Measurements from ENCODE around the gene EBF3.
"Not testable (repeated sequence)": the region's sequence is repeated elsewhere in the genome, so short reads cannot be mapped to it uniquely, and the experiment has no call there.

Gene EBF3

DNA sequence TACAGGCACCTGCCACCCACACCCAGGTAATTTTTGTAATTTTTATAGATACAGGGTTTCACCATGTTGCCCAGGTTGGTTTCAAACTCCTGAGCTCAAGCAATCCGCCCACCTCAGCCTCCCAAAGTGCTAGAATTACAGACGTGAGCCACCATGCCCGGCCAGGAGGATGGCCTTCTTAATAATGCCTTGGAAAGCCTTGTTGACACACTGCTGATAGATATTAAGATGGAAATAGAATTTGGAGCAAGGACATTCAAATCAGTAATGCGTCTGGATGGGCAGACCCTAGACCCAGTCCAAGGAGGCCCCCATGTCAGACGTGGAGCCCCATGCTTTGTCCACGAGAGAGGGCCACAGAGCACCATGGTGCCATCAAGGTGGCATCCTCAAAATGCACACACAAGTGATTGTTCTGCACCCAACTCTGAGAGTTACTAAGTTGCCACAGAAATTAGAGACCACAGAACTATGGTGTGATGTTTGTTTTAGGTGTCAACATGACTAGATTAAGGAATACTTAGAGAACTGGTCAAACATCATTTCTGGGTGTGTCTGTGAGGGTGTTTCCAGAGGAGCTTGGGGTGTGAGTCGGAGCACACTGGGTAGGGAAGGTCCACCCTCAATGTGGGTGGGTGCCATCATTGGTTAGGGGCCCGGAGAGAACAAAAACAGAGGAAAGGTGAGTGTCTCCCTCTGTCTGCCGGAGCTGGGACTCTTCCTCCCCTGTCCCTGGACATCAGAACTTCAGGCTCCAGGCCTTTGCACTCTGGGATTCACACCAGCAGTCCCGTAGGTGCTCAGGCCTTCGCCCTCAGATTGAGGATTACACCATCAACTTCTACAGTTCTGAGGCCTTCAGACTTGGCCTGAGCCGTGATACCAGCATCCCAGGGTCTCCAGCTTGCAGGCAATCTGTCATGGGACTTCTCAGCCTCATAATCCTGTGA, 34.5 kb downstream of the EBF3 start:
- FAIRE-seq = no peak
- no peak for DNase-seq (ENCODE audit: insufficient read length, low spot score)

DNA sequence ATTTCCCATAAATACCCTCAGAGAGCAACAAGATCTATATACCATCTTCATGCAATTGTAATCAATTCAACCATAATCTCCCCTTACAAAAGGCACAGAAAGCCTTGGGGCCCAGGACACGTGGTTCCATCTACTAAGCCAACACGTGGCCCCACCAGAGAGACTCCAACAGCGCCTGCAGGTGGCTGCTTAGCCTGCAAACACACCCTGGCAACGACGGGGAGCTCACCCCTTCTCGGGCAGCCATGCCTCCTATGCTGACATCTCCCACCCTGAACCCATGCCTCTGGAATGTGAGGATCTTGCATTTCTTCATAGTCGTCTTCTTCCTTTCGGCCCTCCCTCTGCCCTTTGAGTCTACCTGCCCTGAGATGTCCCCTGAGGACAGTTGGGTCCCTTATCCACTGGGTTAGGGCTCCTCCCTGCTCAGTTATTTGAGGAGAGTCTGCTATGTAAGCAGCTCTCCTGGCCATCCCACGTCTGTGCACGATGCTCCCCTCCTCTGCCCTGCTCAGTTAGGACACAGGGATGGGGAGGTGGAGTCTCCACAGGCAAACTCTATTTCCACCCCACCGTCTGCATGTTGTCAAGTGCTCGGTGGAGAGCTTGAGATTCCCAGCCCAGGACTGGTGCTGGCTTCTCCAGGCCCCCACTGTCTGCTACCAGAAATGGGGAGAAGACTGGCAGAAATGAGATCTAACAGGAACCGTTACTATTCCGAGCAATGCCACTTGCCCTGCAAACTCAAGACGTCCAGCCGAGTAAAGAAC, 36.5 kb downstream of the EBF3 start:
- FAIRE-seq (no peak), DNase-seq (ENCODE audit: insufficient read length, low spot score) (no peak)

DNA sequence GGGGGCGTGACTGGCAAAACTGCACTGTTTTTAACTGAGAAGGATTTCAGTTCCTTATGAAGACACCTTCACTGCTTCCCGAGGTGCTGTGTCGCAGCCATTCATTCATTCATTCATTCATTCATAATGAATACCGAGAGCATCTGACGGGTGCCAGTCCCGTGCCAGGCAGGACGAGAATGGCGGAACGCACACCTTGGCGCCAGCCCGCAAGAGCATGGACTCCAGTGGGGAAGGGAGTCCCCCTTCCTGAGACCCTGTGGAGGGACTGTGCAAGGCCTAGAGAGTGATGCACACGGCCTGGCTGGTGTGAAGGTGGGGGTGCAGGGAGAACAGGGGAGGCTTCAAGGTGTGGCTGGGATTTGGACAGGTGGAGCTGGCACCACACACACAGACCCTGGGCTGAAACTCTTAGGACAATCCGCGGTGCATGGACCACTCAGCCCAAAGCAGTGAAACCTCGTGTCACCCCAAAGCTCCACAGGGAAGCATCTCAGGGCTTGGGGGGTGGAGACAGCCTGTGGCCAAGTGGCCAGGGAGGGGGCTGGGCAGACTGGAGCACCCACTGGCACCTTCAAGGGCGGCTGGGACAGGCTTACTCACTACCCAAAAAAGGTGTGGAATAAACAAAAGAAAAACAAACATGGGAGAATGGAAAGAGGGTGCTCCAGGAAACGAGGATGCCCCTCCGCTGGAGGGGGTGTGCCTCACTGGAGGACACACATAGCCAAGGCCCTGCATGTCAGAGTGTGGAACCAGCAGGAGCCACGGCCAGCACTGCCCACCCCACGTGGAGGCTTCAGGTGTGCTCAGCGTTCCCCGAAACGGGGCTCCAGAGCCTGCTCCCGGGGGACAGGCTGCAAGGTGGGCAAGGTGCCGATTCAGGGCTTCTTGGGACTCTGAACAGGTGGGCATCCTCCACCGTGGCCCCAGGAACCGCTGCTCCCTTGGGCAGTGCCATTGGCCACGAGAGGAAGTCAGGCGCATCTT, 37.7 kb downstream of the EBF3 start:
- DNase-seq (ENCODE audit: insufficient read length, low spot score) (no peak), FAIRE-seq (no peak)

DNA sequence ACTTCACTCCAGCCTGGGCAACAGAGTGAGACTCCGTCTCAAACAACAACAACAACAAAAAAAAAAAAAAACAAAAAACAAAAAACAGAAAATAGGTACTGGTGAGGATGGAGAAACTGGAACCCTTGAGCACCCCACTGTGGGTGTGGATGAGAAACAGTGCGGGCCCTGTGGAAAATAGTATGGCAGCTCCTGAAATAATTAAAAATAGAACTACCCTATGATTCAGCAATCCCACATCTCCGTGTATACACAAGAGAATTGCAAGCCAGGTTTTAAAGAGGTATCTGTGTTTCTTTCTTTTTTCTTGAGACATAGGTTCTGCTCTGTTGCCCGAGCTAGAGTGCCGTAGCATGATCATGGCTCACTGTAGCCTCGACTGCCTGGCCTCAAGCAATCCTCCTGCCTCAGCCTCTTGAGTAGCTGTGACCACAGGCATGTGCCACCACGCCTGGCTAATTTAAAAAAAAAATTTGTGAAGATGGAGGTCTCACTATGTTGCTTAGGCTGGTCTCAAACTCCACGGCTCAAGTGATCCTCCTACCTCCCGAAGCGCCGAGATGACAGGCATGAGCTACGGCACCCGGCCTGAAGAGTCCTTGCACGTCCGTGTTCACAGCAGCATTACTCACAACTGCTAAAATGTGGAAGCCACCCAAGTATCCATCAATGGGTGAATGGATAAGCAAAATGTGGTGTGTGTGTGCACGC, 39.5 kb downstream of the EBF3 start:
- no peak for FAIRE-seq
- no peak for DNase-seq (ENCODE audit: insufficient read length, low spot score)

DNA sequence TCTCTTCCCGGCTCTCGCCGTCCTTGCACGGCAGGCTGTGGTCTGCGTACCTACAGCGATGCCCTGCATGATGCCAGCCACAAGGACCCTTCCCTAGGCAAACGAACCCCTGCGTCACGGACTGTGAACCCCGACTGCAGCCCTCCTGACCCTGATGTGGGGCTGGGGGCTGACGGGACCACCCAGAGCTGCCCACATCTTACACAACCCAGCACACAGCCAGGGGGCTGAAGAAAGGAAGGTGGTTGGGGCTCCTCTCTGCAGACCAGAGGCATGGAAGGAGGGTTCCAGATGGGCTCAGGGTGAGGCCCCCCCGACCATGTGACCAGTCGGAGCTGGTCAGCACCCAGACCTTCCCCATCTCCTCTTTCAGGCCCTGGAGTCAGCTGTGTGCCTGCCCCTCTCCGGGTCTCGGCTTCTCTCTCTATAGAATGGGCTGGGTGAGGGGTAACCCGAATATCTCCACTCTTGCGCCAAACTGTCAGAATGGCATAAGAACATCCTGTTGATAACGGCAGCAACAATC, 41.4 kb downstream of the EBF3 start:
- FAIRE-seq = no peak

DNA sequence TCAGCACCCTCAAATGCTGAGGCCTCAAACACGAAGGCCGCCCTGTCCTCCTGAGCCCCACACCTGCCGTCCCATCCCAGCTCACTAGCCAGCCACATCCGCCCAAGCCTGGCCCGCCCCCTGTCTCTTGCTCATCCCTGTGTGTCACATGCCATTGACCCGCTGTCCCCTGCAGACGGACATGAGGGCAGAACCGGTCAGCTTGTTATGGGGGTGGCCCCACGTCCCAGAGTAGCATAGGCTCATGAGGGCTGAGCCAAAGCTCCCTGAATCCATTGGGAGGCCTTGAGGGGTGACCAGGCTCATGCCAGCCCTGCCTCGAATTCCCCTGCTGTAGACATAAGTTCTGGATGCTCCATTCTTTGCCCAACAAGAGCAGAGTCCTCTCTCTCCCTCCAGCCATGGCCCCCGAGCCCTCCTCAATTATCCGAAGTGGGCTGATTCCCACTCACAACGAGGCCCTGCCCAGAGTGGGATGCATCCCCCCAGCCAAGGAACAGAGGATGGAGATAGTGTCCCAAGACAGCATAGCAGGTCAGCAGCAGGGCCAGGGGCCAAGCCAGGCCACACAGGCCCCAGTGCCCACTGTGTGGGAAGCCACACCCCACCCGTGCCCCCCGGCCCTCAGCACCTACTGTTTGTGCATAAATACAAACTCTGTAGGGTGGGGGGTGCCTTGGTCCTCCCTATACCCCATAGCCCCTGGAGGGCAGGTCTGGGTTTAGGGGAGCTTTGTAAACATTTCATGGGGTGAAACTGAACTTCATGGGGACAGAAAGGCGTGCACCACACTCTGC, 42.1 kb downstream of the EBF3 start:
- DNase-seq (ENCODE audit: insufficient read length, low spot score) (no peak), FAIRE-seq (no peak)

More for the DNA sequence above, 41.4 kb downstream of the EBF3 start:
- DNase-seq (ENCODE audit: insufficient read length, low spot score) = no peak

DNA sequence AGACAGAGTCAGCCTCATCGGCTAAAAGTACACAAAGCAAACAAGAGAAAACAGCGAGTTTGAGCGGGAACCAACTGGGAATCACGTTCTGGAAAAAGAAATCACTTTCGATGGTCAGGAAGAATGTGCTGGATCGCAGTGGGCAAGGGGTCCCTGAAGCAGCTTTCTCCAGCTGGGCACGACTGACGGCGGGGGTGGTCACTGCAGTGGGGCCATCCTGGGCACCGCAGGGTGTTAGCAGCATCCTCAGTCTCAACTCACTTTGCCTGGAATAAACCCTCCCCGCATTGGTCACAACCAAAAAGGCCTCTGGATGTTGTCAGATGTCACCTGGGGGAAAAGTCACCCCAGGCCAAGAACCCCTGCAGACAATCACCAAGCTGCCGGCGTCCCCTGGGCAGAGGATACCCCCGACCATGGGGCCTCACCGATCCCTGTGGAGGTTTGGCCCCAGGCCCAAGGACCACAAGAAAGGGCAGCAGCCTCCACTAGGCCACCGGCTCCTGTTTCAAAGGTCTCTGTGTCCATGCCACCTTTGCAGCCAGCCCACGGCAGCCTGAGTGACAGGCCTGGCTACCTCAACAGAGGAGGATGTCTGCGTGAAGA, 42.9 kb downstream of the EBF3 start:
- FAIRE-seq (no peak), DNase-seq (ENCODE audit: insufficient read length, low spot score) (no peak)

DNA sequence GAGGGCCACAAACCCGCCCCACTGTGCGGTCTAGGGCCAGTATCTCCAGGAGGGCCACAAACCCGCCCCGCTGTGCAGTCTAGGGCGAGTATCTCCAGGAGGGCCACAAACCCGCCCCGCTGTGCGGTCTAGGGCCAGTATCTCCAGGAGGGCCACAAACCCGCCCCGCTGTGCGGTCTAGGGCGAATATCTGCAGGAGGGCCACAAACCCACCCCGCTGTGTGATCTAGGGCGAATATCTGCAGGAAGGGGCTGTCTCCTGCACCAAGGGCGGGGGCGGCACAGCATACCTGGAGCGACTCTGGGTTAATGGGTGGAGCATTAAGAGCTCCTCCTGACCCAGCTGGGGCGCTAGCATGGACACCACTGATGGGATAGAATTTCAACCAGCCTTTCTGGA, 43.9 kb downstream of the EBF3 start:
- not testable (repeated sequence) for FAIRE-seq; DNase-seq (ENCODE audit: insufficient read length, low spot score)

DNA sequence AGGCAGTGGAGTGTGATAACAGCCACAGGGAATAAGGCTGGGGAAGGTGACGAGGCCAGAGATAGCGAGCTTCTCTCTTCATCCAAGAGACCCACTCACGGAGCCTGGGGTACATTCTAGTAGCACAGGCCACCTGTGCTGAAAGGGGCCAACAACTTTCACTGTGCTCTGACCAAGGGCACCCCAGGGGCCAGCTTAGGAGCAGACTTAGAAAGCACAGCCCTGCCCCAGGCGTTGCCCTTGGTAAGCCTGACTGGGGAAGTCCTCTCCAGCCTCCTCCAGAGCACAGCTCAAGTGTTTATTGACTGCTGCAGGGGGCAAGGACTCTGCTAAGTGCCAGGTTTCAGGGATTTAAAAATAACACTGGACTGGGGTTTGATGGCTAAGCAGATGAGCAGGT, 44.7 kb downstream of the EBF3 start:
- FAIRE-seq = no peak
- DNase-seq (ENCODE audit: insufficient read length, low spot score) = no peak

DNA sequence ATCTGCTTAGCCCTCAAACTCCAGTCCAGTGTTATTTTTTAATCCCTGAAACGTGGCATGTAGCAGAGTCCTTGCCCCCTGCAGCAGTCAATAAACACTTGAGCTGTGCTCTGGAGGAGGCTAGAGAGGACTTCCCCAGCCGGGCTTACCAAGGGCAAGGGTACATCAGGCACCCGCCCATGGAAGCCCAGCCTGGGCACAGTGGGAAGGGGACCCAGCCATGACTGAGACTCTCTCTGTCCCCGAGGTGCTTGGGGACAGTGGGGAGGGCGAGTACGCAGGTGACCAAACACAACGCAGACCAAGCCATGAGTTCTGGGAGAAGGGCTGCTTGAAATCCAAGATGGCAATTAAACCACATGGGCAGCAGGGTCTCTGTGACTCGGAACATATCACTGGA, 45.2 kb downstream of the EBF3 start:
- no peak for FAIRE-seq
- no peak for DNase-seq (ENCODE audit: insufficient read length, low spot score)

DNA sequence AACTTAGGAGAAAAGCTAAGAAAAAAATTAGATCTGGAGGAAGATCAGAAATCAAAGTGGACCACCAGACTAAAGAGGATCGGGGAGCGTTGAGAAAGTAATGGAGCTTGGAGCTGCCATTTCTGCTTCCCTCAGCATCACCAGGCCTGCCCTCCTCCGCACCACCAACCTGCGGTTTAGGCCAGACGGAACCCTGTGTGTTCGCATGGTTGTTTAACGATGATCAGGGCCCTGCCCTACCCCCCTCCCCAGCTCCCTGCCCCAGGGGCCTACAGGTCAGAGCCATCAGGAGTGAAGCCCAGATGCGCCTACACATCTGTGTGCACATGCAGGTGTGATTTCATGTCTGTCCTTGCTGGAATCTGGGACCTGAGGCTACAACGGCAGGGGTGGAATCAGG, 45.7 kb downstream of the EBF3 start:
- FAIRE-seq = no peak
- DNase-seq (ENCODE audit: insufficient read length, low spot score) = no peak

DNA sequence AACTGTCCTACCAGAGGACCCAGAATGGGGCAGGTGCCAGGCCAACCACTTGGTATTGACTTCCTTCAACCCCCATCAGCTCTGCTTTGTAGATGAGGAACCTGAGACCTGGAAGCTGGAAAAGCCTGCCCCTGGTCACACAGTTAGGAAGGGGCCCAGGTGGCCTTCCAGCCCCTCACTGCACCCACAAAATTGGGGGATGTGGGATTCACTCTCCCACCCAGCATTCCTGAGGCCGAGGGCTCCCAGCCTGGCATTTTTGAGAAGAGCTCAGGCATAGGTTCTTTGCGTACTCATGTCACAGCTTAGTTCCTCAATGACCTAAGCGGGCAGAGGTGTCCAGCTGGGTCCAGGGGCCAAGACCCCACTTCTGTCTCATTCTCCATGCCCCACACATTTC, 46.1 kb downstream of the EBF3 start:
- DNase-seq (ENCODE audit: insufficient read length, low spot score) = no peak
- no peak for FAIRE-seq

DNA sequence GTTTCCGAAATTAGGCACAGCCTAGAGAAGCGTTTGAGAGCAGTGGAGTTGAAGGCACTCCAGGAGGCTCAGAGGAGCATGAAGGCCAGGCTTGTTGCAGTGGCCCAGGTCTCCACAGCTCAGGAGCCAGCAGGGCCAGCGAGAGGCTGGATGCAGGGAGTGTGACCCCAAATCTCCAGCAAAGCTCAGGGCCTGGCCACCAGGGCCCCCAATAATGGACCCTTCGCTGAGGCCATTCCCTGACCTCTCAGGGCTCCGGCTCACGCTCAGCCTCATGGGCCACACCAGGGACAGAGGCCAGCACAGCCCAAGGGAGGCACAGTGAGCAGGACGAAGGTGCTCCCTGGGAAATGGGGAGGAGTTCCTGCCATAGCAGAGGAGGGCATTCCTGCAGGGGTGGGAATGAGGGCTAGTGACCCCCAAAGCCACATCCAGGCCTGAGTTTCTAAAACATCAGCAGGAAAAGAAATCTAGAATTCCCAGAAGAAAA, 47.5 kb downstream of the EBF3 start:
- DNase-seq (ENCODE audit: insufficient read length, low spot score) (no peak), FAIRE-seq (no peak)

DNA sequence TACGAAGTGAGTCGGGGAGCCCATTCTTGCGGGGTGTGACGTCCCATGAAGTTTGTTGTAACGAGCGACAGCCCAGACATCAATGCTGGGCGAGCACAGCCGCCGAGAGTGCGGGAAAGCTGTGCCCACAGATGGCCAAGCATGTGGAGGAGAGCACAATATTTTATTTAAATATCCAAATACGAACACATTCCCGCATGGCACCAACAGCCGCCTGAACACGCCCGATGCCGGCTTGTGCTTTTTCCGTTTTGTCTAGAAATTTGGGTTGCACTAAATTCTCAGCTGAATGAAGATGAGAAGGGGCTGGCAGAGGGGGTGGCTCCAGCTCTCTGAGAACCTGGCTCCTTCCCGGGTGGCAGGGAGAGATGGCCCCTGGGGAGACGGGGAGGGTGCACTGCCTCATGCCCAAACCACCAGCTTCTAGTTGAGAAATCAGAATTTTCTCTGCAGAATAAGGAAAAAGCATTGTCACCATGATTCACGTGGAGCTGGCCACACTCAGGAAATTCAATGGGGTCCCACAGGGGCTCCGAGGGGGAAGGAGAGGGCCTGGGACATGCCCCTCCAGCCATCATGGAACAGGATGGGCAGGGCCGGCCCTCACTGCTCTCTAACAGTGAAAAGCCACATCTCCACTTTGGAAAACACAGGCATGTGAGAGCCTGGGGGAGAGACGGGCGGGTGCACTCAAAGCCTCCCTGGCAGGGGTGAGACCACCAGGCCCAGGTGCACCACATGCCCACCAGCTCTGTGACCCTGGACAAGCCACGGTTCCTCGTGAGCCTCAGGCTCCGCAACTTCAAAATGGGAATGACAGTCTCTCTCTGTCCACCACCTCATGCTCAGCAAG, 48.3 kb downstream of the EBF3 start:
- DNase-seq (ENCODE audit: insufficient read length, low spot score) (no peak), FAIRE-seq (no peak)

DNA sequence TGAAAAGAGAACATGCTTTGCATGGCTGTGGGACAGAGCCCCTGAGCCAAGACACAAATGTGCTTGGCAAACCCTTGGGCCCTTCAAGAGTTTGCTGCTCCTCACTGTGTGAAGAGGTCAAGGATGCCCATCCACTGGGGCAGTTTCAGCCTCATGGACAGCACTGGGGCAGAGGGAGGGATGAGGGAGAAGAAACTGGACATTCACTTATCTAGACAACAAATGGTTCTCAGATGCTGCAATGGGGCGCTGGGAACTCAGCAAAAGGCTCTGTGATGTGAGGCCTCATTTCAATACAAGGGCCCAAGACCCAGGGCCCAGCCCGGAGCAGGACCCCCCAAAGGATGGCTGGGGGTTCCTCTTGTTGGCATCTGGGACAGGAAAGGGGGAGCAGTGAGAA, 49.1 kb downstream of the EBF3 start:
- no peak for FAIRE-seq
- DNase-seq (ENCODE audit: insufficient read length, low spot score) = no peak

DNA sequence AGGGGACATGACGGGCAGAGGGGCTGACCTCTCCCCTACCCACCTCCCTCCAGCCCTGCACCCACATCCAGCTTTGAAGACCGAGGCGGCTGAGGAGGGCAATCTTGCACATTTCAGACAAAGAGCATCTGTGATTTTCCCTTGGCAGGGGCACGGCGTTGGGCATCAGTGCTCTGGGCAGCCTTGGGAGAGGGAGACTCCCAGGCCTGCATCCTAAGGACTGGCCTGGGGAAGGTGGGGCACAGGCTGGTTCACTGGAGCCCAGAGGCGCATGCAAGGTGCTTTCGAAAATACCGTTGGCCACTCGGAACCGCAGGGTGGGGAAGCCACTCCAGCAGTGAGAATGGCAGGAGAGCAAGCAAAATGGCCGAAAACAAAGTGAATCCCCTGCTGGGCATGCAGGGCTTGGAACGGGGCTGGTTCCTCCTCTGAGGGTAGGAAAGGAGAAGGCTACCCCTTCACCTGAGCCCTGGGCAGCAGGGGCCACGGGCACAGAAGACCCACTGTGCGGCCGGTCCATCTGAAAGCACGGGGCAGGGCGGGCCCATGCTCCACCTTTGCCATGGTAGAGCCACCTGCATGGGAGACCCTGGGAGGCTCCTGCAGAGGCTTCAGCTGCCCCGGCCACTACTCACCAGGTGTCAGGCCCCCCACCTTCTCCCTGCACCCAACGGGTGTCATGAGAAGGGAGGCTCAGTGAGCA, 49.8 kb downstream of the EBF3 start:
- no peak for FAIRE-seq
- no peak for DNase-seq (ENCODE audit: insufficient read length, low spot score)
